Activated naive CD8-positive, alpha-beta T cell treated with anti-CD3 and anti-CD28 coated beads, Interleukin-2, amount 10 ng/mL, durations not matched to agents 7 days and 5 days (primary cell): ENCODE results near the gene RAB4A. TPM values are rescaled to one million over a fixed set of nuclear protein-coding genes. Genes with fewer than 3 reads are reported as not detected.

ENCODE experiments used
- ATAC-seq: fragments of 150-1000 bp; cut with Tn5 transposase; one replicate; pipeline ENCODE4 v1.10.0; 2021; ENCODE audit warnings: low read depth, moderate library complexity
- POLR2A ChIA-PET: fragments of 350-600 bp; sonication (Branson Sonifier 250); formaldehyde crosslinking; loops from one replicate; lab custom pipeline; 2021; ENCODE audit warnings: antibody characterized with exemption; lab: Charles Lee
- DNase-seq: peaks from one replicate; pipeline ENCODE4 v3.0.0; 2021
- H3K27ac Mint-ChIP-seq: one replicate; pipeline ENCODE4 v1.8.0; 2022; ENCODE audit warnings: mild to moderate bottlenecking, mixed read lengths
- H3K27me3 Mint-ChIP-seq: one replicate; pipeline ENCODE4 v1.8.0; 2022; ENCODE audit warnings: mild to moderate bottlenecking, moderate library complexity, mixed read lengths
- H3K36me3 Mint-ChIP-seq: one replicate; pipeline ENCODE4 v1.8.0; 2021; ENCODE audit warnings: mild to moderate bottlenecking, mixed read lengths
- H3K4me1 Mint-ChIP-seq: one replicate; pipeline ENCODE4 v1.8.0; 2021; ENCODE audit warnings: mixed read lengths
- H3K4me3 Mint-ChIP-seq: one replicate; pipeline ENCODE4 v1.8.0; 2022; ENCODE audit warnings: mild to moderate bottlenecking, moderate library complexity, mixed read lengths
- H3K9me3 Mint-ChIP-seq: one replicate; pipeline ENCODE4 v1.8.0; 2021; ENCODE audit warnings: mixed read lengths
- total RNA-seq, 2 experiments: library from RNA; stranded (reverse); gene quantifications; one replicate each; pipeline ENCODE4 v1.2.3, GENCODE V29; 2021

RAB4A gene
- total RNA-seq, 2 experiments from 2014 or later = 38.1 to 44.6 TPM

DNA sequence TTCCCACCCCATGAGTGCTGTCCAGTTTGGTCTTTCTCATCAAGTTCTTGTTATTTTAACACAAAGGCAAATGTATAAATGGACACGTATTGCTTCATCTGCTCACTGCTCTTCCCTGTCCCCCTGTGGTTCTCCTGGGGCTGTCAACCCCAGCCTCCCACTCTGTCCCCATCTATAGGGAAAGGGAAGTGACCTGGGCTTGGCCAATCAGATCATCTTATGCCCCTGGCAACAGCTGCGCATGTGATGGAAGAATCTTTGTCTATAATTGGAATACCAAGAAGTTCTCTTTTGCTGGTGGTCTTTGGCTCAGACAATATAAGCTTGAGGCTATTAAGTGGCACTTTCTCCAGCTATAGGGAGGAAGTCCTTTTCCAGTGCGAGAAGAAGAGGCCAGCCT is 76.6 kb downstream of the RAB4A start:
- no peak for DNase-seq

DNA sequence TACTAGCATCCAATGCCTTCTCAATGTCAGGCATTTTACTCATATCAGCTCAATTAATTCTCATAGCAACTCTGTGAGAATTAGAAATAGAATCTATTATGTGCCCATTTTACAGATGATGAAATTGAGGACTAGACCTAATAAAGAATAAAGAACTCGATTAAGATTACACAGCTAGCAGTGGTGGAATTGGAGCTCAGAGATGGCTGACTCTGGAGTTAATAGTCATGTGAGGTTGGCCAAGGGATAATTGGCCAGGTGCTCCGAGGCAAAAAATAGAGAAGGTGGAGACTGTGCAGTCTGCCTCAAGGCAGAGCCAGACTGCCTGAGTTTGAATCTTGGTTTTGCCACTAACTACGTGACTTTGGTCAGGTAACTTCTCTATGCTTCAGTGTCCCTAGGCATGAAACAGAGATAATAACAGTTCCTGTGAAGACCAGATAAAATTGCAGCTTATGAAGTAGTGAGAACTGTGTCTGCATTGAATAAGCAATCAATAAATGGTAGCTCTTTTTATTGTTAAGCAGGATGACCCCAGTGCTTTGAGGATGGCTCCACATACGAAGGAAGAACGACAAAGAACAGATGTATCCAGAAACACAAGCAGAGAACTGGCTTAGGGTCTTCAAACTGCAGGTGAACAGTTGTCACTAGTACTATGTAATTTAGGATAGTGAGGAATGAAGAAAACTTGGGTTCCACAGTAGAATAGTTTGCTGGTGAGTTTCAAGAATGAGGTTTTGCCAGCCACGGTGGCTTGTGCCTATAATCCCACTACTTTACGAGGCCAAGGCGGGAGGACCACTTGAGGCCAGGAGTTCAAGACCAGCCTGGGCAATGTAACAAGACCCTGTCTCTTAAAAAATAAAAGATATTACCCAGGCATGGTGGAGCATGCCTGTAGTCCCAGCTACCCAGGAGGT is 78.8 kb downstream of the RAB4A start:
- POLR2A ChIA-PET = no interaction called here
- no peaks in the 10 kb centered on the region for H3K9me3 Mint-ChIP-seq
- no peak for DNase-seq
- no peaks in the 10 kb centered on the region for H3K36me3 Mint-ChIP-seq
- no peaks in the 10 kb centered on the region for H3K4me1 Mint-ChIP-seq
- peaks cover 26% of the 10 kb centered on the region for H3K27me3 Mint-ChIP-seq
- no peak for ATAC-seq
- H3K27ac Mint-ChIP-seq = no peak overlapping the region
- no peak overlapping the region for H3K4me3 Mint-ChIP-seq

More for the DNA sequence above, 76.6 kb downstream of the RAB4A start:
- ATAC-seq = no peak
- no peaks in the 10 kb centered on the region for H3K36me3 Mint-ChIP-seq
- H3K27ac Mint-ChIP-seq = no peak overlapping the region
- H3K9me3 Mint-ChIP-seq = no peaks in the 10 kb centered on the region
- peaks cover 5% of the 10 kb centered on the region for H3K4me1 Mint-ChIP-seq
- POLR2A ChIA-PET = interaction anchor here (0.7 kb wide), 1 partner anchor 15 kb away, joined by 3 read pairs; no protein-coding TSS in a partner anchor
- H3K27me3 Mint-ChIP-seq = peaks cover 18% of the 10 kb centered on the region
- no peak overlapping the region for H3K4me3 Mint-ChIP-seq

DNA sequence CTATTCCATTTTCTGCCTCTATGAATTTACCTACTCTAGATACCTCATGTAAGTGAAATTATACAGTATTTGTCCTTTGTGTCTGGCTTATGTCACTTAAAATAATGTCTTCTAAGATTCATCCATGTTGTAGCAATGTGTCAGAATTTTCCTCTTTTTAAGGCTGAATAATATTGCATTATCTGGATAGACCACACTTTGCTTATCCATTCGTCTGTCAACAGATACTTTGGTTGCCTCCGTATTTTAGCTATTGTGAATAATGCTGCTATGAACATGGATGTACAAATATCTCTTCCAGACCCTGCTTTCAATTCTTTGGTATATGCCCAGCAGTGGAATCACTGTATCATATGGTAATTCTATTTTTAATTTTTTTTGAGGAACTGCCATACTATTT is 82.1 kb downstream of the RAB4A start:
- peaks cover 3% of the 10 kb centered on the region for H3K9me3 Mint-ChIP-seq
- no peak for ATAC-seq
- POLR2A ChIA-PET = no interaction called here
- H3K27me3 Mint-ChIP-seq = peaks cover 47% of the 10 kb centered on the region
- no peak for DNase-seq
- no peak overlapping the region for H3K4me3 Mint-ChIP-seq
- no peak overlapping the region for H3K27ac Mint-ChIP-seq
- no peaks in the 10 kb centered on the region for H3K36me3 Mint-ChIP-seq
- no peaks in the 10 kb centered on the region for H3K4me1 Mint-ChIP-seq

DNA sequence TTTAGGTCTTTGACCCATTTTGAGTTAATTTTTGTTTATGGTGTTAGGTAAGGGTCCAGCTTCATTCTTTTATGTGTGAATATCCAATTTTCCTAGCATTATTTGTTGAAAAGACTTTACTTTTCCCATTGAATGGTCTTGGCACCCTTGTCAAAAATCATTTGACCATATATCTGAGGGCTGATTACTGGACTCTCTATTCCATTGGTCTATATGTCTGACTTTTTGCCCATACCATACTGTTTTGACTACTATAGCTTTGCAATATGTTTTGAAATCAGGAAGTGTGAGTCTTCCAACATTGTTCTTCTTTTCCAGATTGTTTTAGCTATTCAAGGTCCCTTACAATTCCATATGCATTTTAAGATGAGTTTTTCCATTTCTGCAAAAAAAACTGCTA is 83.3 kb downstream of the RAB4A start:
- POLR2A ChIA-PET = no interaction called here
- Mint-ChIP-seq H3K27ac (no peak overlapping the region), H3K27me3 (peaks cover 58% of the 10 kb centered on the region)

More for the DNA sequence above, 83.3 kb downstream of the RAB4A start:
- DNase-seq (no peak), ATAC-seq (no peak)
- H3K9me3 Mint-ChIP-seq = peaks cover 4% of the 10 kb centered on the region
- H3K4me3 Mint-ChIP-seq = no peak overlapping the region
- peaks cover 1% of the 10 kb centered on the region for H3K4me1 Mint-ChIP-seq
- H3K36me3 Mint-ChIP-seq = no peaks in the 10 kb centered on the region

Other genes with a start within 250 kb of the RAB4A start
- gene CCSAP, start 71.9 kb downstream of the RAB4A start, total RNA-seq = 10 to 100 TPM; 10.5 to 10.8 TPM
- gene ACTA1, start 163.0 kb downstream of the RAB4A start, total RNA-seq = not detected
- 10 to 100 TPM; 42.9 to 47.8 TPM for gene NUP133, start 237.2 kb downstream of the RAB4A start, total RNA-seq